Daoy (cell line): ENCODE results near the gene HOATZ. TPM values are rescaled to one million over a fixed set of nuclear protein-coding genes. Genes with fewer than 3 reads are reported as not detected.
A peak's percentile ranks its signal among the peaks of the same experiment; 100 is the strongest.

Experiments
- DNase-seq: peaks from one replicate; pipeline ENCODE4 v3.0.0-alpha.2; 2015; ENCODE audit warnings: low read depth
- total RNA-seq: library from RNA; depleted of rRNA; stranded (reverse); fragments of >200 nt; shearing (Covaris generic); gene quantifications from 2 replicates; pipeline ENCODE4 v1.2.3, GENCODE V29; 2014

Gene HOATZ
- total RNA-seq, 1 experiment from 2014 or later: not detected

DNA sequence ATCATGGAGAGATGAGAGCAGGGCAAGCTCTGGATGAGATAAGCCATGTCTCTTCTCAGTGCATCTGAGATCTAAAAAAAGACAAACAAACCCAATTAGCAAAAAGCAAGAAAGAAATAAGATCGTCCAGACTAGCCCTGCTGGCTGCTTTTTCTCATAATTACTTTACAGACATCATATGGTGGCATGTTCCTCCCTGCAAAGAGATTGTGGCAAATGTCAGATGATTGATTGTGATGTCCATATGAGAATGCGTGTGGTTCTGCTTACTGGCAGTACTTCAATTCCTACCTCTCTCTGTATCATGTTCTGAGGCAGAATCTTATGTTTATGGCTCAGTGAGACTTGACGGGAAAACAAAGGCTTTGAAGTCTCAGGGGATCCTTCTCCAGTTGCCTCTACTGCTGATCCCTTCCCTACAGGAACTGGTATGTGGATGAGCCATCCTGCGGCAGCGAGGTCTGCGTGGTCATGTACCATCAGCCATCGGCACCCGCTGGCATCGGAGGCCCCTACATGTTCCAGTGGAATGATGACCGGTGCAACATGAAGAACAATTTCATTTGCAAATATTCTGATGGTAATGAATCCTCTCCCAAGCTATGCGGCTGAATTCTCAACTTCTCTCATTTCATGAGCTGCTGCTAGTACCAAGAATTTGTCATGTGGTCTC lies 34.8 kb downstream of the HOATZ start:
- no peak for DNase-seq

DNA sequence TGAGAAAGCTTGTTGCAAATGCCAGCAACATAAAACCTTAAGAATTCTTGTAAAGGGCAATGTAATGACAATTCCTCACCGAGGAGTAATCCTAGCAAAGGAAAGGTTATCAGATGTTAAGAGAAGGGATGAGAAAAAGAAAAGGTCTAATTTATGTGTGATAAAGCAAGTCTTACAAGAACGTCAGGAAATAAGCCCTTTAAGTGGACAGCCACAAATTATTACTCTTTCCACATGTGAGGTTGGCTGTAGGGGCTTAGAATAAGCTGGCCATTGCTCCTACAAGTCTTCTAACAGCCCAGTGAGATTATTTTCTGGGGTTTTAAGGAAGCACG lies 35.3 kb downstream of the HOATZ start:
- no peak for DNase-seq

DNA sequence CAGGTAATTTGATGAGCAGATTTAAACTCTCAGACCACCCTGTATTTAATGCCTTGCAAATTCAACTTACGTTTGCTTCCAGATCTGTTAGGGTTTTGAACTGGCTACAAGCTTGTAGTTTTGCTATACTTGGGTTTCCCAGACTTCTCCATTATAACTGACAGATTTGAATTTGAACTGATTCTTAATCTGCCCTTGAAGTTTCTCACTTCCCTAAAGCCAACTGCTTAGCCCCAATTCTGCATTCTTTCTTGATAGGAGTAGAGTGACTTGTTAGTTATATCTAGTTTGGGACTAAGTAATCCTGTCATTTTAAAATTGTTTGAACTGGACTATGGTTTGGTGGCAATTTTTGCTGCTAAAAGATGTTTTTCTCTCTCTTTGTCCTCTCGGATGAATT lies 35.7 kb downstream of the HOATZ start:
- DNase-seq: no peak

DNA sequence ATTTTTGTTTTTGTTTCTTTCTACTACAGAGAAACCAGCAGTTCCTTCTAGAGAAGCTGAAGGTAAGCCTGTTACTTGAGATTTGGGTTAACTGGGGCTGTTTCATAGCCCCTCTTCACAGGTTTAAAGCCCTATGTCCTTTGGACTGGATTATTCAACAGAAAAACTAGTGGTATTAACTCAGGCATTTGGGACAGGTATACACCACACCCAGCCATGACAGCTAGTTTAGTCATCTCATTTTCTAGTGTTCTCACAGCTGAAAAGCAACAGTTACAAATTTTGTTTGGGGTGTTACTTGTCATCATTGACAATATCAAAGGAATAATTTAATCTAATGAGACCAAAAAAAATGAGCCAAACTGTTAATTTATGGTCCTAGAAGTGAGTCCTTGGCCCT lies 40.0 kb downstream of the HOATZ start:
- no peak for DNase-seq

DNA sequence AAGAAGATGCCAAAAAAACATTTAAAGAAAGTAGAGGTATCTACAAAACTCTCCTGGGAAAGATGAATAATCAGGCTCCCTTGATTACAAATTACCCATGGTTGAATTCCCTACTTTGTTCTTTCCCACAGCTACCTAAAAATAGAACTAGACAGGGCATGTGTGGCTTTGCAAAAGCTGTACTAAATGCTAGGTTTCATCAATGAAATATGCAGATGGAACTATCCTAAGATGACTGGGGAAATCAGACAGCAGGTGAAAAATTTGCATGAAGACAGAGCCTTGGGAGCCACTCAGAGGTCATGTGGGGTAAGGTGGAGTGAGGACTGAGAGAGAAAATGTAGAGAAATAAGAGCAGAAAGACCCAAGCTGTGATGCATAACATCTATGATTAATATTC lies 40.7 kb downstream of the HOATZ start:
- no peak for DNase-seq

DNA sequence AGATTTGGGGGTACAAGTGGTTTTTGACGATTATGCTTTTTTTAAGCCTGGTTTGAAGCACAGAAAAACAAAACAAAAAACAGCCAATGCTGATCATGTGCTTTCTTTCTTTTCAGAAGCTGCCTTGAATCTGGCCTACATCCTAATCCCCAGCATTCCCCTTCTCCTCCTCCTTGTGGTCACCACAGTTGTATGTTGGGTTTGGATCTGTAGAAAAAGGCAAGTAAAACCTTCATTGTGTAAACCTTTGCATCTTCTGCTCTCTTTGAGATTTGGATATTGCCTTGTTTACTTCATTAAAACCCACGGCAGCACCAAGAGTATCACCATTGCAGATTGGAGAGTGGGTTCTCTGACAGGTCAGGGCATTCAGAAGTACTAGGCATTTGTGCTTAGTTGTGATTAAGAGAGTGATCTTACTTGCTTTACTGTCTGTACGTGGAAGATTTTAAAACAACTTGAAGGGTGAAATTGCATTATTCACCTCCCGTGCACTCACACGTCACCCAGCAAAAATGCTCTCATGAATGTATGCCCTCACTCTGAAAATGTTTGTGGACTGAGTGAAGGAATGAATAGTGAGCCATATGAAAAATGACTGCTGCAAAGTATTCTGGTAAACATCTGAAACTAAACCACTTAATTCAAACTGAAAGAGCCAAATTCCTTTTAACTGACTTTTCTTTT lies 43.0 kb downstream of the HOATZ start:
- DNase-seq: peak; percentile 85

DNA sequence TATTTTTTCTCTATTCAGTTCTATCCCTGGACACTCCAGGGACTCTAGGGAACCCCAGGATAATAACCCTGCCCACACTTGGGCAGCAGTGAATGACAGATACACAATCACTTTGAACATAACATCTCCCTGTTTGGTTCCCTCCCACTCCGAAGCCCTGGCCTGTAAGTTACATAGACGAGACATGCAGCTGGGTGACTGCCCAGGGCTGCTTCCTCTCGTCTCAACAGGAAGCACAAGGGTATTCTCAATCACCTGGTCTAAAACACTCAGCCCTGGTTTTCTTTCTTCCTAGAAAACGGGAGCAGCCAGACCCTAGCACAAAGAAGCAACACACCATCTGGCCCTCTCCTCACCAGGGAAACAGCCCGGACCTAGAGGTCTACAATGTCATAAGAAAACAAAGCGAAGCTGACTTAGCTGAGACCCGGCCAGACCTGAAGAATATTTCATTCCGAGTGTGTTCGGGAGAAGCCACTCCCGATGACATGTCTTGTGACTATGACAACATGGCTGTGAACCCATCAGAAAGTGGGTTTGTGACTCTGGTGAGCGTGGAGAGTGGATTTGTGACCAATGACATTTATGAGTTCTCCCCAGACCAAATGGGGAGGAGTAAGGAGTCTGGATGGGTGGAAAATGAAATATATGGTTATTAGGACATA lies 45.4 kb downstream of the HOATZ start:
- no peak for DNase-seq

DNA sequence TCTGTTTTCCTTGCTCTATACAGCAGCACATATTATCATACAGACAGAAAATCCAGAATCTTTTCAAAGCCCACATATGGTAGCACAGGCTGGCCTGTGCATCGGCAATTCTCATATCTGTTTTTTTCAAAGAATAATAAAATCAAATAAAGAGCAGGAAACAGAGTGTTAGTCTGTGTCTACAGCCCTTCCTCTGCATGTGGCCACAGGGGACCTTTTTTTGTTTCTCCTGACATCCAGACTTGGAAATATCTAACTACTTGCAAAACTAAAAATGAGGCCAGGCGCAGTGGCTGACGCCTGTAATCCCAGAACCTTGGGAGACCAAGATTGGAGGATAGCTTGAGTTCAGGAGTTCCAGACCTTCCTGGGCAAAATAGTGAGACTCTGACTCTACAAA lies 46.2 kb downstream of the HOATZ start:
- no peak for DNase-seq

DNA sequence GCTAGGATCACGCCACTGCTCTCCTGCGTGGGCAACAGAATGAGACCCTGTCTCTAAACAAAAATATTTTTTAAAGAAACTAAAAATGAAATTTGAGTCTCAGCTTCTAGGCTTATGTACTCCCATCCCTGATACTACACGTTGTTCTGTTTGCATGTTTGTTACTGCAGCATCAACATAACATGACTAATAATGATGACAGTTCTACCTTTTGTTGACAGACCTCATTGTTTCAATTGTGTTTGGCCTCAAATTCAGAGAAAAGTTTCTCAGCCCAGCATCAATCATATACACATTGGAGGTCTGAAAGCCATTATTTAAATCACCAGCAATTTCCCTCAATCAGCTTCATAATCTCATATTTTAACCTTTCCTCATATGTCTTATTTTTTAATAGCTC lies 46.7 kb downstream of the HOATZ start:
- DNase-seq: no peak

DNA sequence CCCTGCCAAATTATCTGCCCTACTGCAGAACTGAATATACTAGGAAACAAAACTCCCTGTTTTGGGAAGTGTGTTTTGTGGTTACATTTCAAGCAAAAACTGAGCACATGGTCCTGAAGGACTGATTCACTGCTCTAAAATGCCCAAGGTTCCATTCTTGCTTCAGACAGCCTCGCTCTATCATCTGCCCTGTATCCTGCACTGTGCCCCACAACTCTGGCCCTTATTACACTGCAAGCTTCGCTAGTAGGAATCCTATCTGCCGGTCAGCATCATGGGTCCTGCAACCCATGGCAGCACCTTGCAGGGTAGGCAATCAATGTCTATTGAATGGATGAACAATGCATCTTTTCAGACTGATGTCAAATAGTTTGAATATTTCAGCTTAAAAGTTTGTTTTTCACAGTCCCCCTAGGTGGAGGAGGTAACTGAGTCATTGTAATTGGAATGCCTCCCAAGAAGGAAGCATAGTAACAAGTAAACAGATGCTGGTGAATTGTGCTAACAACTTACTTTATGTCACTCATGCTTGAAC lies 47.3 kb downstream of the HOATZ start:
- peak; percentile 13 for DNase-seq

DNA sequence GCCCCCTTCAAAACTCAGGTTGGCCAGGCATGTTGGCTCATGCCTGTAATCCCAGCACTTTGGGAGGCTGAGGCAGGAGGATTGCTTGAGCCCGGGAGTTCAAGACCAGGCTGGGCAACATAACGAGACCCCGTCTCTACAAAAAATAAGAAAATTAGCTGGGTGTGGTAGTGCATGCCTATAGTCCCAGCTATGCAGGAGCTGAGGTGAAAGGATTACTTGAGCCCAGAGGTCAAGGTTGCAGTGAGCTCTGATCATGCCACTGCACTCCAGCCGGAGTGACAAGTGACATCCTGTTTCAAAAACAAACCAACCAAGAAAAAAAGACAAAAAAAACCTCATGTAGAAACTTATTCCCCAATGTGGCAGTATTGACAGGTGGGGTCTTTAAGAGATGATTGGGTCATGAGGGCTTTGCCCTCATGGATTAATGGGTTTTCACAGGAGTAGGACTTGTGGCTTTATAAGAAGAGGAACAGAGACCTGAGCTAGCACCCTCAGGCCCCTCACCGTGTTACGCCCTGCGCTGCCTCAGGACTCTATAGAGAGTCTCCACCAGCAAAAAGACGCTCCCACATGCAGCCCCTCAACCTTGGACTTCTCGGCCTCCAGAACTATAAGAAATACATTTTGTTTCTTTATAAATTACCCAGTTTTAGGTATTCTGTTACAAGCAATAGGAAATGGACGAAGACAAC lies 48.3 kb downstream of the HOATZ start:
- no peak for DNase-seq

DNA sequence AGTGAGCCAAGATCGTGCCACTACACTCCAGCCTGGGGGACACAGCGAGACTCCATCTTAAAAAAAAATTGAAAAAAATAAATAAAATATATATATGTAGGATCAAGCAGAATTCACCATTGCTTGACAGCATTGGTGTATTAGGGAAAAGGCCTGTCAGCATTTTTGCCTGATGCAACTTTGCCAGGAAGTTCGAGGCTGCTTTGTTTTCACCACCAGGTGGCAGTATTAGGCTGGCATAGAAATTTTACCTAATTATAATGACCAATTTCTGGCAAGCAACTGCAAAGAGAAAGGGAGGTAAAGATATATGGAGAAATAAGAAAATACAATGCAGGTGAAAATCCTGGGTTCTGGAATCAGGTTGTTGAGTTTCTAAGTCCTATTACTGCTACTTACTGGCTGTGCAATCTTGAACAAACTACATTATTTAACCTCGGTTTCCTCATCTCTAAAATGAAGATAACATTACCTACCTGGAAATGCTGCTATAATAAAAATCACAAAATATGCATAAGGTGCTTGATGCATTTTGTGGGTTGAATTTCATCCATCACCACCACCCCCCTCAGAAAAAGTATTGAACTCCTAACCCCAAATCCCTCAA lies 50.6 kb downstream of the HOATZ start:
- DNase-seq: peak; percentile 48

DNA sequence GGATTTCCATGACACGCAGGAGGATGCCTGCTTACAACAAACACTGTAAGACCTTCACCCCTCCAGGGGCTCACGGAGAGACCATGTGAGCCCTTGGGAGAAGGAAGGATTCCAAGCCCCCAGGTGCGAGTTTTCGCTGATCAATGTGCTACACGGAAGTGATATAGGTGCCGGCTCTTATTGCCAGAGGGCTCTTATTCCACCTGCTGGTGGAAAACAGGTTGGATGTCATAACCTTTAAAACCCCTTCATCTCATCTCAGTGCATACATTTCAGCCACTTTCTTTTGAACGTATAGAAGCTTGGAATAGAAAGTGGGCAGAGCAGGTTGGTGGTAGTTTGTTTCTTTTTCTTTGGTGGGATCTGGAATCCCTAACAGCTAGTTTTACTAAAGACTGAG lies 51.7 kb downstream of the HOATZ start:
- DNase-seq: no peak

DNA sequence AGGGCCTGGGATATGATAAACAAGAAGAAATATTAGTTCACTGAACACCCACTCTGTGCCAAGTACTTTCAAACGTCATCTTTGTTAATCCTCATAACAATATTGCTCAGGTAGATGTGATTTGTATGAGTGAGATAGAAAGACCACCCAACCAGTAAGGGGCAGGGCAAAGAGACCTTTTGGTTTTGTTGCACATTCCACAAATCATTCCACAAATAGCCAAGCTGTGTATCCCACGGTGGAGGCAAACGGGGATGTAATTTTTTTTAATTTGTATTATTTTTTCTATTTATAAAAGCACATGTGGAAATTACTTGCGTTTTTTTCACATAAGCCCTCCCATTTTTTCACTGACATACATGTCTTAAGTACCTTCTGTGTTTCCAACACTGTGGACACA lies 54.9 kb downstream of the HOATZ start:
- no peak for DNase-seq

DNA sequence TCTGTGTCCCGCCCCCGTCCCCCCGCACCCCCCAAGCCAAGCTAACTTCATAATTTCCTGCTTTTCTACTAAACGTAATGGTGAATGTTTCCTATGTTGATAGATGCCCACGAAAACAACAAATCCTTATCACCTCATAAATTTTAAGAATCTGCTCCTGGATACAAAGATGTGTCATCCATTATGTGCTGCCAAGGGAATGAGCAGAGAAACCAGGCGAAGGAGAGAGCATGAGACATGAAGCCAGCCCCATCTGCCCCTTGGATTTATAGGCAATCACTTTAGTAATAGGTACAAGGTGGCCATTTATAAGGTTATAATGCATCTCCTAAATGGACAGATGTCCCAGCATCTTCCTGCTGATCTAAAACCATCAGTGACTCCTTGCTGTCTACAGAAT lies 56.2 kb downstream of the HOATZ start:
- DNase-seq: no peak

DNA sequence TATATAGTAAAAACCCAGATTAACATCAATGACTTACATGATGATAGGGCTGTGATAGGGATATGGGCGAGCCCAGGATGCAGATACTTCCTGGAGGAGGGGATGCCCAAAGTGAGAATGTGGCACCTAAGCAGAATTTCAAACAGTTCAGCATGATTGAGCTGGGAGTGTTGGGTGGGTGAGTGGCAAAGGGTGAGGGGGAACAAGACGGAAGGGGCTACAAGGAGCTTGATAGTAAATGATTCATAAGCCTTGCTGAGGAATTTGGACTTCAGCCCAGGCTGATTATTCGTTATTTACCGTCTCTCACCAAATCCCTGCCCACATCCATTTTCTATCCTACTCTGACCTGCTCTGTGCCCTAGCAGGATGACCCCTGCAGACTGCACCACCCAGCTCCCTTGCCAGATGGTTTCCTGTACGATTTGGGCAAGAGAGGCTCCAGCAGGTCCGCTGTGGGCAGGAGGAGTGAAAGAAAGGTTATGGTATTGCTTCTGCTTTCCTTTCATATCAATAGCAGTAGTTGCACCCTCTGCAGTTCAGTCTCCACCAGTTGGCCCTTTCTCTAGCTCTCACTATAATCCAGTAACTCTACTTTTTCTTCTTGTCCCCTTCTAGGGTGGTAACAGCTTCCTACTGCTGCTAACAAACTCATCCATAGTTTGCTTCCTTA lies 57.4 kb downstream of the HOATZ start:
- no peak for DNase-seq

DNA sequence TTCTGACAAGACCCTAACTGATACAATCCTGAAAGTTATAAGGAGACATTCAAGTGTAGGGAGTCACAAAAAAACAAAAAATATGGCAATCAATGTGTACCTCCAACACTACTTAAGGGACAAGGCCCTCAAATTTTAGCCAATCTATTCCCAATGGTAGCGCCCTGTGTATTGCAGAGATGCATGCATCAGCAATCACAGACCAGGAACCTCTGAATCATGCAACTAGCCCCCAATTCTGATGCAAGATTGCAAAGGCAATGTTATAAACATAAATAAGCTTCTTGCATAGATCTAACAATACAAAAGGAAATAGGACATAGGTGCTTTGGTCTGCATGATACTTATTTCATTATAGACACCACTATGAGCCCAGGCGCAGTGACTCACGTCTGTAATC lies 58.0 kb downstream of the HOATZ start:
- no peak for DNase-seq

DNA sequence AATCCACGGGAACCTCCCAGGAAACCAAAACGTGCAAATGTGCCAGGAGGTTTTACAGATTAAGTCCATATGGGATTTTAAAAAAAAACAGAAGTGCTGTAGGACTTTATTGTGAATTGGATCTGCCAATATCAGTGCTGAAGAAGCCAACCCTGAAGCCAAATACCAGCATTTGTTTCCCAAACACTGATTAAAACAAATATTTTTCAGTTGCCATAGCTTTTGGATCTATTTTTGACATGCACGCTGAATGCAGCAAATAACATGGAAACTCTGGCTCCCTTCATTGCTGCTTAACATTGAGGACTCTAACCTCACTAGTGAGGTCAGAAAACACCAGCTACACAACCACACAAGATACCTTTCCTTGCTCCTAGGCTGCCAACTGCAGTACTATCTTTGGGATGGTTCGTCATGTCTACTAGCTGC lies 59.3 kb downstream of the HOATZ start:
- DNase-seq: no peak

DNA sequence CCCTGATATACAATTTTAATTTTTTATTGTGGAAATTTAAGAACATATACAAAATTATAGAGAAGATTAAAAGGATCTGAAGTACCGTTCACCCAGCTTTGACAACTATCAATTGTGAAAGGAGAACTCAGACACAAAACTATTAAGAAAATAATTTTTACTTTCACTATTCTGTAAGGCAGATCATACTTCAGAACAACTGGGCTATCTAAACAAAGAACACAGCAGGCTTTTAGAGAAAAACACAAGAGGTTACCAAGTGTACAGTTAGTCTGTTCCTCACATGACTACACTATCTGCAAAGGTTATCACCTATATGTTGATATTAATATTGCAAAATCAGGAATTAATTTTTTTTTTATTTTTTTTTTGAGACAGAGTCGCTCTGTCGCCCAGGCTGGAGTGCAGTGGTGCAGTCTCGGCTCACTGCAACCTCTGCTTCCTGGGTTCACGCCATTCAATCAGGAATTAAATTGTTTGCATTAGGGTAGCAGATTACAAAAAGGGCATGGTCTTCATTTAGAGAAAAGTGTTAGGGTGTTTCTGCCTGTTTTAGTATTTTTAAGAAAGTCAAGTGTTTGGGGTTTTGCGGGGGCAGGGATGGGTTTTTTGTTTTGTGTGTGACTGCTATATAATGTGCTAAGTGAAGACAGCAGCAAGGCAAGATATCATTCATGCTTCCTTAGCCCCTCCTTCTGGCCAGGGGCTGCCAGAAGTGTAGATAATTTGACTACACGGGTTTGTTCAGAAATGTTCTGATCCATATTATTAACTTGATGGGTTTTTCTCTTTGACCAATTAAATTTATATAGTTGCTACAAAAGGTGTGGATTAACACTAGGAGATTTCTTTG lies 60.0 kb downstream of the HOATZ start:
- DNase-seq: no peak

DNA sequence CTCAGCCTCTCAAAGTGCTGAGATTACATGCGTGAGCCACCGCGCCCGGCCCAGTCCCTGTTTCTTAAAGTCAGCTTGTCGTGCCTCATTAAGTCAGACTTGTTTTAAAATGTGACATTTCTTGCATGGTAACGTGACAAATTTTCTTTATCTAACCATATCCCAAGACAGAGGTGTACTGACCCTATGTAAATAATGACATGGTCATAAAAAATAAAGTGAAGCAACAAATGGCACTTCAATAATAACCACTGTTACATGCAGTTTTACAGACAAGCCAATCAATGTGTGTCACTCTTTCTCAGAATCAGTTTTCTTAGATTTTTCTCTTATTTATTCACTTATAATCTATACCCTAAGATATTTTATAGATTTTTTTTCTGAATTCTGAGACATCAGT lies 61.2 kb downstream of the HOATZ start:
- DNase-seq: no peak

DNA sequence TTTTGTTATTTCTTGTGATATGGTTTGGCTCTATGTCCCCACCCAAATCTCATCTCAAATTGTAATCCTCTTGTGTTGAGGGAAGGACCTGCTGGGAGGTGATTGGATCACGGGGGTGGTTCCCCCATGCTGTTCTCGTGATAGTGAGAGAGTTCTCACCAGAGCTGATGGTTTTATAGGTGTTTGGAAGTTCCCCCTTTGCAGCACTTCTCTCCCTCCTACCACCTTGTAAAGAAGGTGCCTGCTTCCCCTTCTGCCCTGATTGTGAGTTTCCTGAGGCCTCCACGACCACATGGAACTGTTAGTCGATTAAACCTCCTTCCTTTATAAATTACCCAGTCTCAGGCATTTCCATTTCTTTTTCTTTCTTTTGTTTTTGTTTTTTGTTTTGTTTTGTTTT lies 63.2 kb downstream of the HOATZ start:
- DNase-seq: no peak
